Caki2 (cell line): ENCODE data around the gene PUS10. TPM values are rescaled to one million over a fixed set of nuclear protein-coding genes. Genes with fewer than 3 reads are reported as not detected.

Experiments used
- DNase-seq: peaks from one replicate; pipeline ENCODE4 v3.0.0-alpha.2; 2015; ENCODE audit warnings: low read depth
- in situ Hi-C: cut with HindIII; loops from 2 replicates; pipeline ENCODE4 v1.10.0; 2016; ENCODE audit warnings: low sequenced_read_pairs, low pct_unique_long_range_greater_than_20kb, mixed read lengths
- total RNA-seq: library from RNA; depleted of rRNA; stranded (reverse); fragments of >200 nt; shearing (Covaris generic); gene quantifications from 2 replicates; pipeline ENCODE4 v1.2.3, GENCODE V29; 2014; ENCODE audit warnings: low replicate concordance

Gene PUS10
- total RNA-seq, 1 experiment from 2014 or later = 7.9 TPM

DNA sequence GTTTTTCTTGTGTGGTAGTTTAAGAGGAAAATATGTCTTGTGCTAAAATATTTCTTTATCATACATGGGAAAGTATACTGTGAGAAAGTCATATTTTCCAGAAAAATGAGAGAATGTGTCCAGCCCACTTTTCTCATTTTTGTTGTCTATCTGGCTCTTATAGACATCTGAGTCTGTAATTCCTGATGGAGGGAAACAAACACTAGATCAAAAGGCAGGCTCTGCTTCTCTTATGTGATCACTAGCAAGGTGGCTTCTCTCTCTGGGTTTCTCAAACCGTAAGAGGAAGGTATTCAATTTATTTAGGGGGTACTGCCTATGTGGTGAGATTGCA lies 40.5 kb downstream of the PUS10 start:
- in situ Hi-C loops = no loop called here

DNA sequence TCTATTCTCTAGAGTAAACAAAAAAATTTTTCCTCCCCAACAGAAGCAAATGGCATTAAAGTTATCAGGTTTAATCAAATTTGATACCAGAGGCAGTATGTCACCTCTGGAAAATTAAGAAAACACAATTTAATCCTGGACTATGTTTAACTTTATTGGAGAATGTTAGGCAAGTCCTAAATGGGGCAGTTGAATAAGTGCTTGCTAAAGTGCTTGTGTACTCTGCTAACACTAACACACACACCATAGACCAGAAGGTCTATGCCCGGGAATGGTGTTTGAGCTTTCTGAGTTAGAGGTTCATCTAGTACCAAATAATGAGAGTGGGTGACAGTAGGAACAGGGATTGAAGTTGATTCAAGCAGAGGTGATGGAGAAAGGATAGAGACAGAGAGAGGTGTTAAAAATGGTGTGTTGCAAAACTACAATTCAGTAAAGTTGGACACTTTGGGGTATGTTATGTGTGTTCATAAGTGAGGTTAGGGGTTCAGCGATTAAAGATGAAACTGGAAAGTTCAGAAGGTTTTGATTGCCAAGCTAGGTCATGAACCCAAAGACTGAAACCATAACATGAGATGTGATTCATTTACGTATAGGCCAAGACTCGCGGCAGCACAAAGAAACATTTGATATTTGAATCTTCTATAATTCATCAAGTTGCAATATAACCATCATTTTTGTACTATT lies 41.0 kb downstream of the PUS10 start:
- in situ Hi-C loops = no loop called here
- no peak for DNase-seq

More for the DNA sequence above, 40.5 kb downstream of the PUS10 start:
- no peak for DNase-seq

DNA sequence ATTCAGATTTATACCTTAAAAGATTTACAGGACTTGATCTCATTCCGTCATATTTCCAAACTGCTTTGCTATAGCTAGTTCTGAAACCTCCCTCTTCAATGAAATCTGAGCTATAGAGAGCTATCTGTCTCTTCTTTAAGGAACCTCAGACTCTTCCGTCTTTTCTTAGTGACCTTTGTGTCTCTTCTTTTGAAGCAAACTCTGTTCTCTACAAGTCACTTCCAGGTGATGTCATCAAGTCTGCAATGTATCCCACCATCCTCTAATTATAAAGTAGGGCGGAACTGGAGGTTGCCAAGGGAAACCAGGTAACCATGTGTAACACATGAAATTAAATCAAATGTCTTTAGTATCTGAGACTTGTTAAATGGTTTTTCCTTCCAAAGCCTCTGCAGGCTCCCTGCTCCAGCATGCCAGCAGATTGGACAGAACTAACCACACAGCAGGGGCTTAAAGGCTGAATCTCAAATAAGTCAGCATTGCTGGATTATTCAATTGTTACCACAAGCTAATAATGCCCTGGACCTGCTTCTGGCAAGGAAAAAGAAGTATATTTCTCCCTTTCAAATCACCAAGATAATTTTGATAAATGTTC lies 41.7 kb downstream of the PUS10 start:
- in situ Hi-C loops = no loop called here
- DNase-seq = no peak

DNA sequence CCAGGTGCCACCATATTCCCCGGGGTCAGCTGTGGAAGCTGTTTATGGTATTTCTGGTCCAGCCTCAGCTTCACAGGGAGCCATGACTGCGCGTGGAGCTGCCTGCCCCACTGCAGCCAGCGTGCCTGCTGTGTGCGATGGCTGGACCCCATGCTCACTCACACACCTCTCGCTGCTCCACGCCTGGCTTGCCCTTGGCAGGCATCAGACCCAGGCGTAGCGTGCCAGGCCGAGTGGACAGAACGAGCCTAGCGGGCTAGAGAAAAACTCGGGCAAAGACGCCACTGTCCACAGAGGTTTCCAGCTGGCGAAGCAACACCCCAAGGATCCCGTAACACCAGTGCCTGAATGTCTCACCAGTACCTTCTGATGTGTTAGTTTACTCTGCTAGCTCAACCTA lies 43.4 kb downstream of the PUS10 start:
- DNase-seq = no peak
- in situ Hi-C loops = no loop called here

DNA sequence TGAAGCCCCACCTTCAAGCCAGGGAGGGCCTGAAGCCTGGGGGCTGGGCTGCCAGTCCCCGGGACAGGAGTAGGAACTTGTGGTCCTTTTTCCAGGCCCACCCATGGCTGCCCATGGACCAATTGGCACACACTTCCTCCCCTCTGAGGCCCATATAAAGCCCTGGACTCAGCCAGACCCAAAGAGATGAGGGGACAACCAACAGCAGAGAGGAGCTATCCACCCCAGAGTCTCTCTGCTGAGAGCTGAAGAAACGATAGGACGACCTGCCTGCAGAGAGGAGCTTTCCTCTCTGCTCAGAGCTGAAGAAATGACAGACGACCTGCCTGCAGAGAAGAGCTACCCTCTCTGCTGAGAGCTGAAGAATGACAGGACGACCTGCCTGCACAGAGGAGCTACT lies 44.4 kb downstream of the PUS10 start:
- no peak for DNase-seq
- in situ Hi-C loops = no loop called here

DNA sequence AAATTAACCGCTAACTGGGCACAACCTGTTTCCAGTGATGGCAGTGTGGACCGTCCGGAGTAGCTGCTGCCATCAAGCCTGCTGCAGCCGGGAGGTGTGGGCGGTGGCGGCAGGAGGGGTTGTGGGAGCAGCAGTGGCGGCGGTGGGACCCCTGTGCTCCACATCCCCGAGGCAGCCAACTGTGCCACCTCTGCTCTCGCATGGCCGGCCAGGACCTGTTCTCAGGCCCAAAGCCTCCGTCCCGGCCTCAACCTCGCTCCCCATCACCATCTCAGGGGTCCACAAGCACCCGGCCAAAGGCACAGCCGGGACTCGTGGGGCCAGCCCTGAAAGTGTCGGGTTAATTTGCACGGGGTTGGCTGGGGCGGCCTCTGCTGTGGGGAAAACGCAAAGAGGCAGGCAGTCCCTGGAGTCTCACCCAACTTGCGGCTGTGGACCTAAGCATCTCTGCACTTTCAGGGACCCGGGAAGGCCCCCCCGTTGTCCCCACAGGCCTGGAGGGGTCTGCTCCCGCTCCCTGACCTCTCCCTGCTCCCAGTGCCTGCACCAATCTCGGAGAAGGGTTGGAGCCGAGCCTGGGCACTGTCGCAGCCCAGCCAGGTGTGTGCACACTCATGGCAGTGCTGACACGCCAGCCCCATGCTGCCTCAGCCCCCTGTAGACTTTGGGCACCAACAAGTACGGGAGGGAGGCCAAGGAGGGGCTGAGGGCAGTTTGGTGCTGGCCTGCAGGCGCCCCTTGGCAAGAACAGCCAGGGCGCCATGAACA lies 45.0 kb downstream of the PUS10 start:
- in situ Hi-C loops = no loop called here
- no peak for DNase-seq

DNA sequence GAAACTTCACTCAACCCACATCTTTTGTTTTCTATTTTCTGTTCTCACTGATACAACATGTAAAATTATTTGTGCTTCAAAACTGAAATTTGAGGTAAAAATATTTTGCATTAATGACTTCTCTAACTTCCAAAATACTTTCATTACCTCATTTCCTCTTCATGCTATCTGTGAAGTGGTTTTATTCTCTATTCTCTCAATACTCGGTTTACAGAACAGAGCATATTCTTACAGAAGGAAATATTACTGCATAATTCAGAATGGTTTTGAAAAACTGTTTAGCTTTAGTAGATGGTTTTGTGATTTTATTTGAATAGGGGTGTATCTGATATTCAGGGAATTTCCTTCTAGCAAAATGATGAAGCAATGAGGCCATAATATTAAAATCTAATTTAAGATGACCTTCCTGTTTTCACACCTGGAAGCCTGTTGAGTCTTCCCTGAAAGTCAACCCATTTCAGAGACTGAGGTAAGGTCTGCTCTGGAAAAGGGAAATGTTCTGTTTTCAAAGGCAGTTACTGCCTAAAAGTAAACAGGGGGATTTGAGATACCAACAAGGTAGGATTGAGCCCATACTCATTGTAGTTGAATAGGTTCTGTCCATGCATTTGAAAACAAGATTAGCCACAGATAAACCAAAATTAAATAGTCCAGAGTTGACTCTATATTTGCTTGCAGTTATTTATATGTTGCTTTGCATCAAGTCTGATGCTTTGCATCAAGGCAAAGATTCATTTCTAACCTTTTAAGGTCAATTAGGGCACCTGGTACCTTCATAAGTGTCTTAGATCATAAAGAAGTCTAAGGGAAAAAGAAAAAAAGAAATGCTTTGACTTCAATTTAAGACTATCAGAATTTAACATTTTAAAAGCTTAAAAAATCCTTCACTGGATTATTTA lies 51.3 kb downstream of the PUS10 start:
- in situ Hi-C loops = no loop called here
- DNase-seq = no peak

DNA sequence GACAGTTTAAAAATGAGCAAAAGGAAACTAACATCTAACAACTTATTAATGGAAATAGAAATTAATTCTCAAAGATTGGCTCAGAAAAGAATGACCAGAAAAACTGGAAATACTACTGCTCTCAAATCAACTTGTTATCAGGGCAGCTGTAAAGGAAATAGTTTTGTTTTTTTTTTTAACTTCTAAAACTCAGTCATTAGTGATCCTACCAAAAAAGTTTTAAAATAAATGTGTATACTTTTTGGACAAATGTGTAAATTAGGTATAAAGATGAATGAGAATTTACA lies 52.6 kb downstream of the PUS10 start:
- in situ Hi-C loops = no loop called here

DNA sequence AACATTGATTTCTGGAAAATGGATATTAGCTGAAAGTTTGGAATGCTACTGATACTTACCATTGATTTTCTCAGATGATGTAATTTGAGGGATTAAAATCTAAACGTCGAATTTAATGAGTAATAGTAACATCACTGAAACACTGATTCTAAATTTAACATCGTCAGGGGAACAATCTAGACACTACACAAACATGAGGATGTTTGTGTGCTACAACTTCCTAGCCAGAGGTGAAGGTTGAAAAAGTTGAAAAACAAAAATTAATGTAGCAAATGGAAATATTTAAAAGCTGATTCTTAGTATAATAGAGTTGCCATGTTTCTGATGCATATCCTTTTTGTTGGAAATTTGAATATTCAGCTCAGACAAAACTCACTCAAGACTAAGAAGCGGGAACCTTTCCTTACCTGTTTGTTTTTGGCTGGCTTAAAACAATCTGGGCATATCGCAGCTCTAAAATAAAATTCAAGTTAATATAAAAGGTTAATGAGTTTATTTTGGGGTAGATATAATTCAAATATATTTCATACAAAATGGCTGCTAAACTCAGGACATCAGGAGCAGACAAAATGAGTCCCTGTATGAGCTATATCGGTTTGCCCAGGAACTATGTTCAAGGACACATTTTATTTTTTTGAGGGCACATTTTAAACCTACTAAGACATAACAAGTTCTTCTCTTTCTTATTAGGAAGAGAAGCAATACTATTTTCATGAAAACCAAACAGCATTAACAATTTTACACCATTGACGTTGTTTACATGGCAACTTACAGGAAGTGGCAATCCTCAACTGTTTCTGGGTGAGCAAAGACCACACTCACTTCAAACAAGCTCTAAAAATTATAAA lies 53.2 kb downstream of the PUS10 start:
- in situ Hi-C loops = no loop called here
- no peak for DNase-seq

More for the DNA sequence above, 52.6 kb downstream of the PUS10 start:
- DNase-seq = no peak

DNA sequence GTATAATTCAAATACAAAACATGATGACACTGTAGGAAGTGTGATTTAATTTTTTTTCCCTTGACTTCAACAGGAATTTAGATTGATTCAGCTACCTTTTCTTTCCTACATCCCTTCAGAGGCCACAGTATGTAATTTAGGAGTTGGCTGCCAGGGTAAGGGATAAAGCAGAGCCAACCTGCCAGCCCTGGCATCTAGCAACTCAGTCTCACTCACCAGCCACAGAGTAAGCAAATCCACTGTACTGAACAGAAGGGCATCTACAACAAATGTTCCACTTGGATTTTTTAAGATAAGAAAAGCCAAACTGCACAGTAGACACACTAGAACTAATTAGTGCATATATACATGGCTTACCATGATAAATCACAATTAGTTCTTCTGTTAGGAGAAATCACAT lies 54.9 kb downstream of the PUS10 start:
- in situ Hi-C loops = no loop called here
- no peak for DNase-seq

DNA sequence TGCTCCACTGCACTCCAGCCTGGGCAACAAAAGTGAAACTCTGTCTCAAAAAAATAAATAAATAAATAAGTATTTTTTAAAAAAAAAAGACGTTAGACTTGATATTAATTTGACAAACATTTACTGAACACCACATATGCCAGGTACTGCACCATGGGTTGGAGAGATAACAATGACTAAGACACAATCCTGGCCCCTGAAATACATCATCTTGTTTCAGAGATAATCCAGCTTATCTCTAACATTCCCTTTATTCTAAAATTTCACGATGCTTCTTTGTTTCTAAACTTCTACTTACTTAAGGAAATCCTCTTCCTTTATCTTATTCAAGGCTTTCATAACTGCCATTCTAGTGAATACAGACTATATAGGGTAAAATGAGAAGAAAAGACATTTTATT lies 55.5 kb downstream of the PUS10 start:
- no peak for DNase-seq
- in situ Hi-C loops = no loop called here

DNA sequence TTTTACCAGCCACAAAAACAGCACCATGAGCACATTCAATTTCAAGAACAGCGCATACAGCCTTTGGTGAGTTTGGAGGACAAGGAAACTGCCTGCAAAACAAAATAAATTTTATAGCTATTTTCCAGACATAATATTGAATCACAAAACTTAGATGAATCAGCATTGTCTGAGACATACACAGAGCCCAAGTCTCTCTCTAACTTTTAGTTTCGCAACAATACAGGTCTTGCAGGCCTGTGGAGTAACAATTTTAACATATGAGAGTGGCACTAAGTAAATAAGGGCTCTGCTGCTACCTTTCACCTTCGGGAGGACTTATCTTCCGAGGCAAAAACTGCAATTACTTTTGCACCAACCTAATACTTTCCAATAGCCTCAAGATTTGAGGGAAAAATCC lies 56.6 kb downstream of the PUS10 start:
- in situ Hi-C loops = no loop called here
- no peak for DNase-seq

DNA sequence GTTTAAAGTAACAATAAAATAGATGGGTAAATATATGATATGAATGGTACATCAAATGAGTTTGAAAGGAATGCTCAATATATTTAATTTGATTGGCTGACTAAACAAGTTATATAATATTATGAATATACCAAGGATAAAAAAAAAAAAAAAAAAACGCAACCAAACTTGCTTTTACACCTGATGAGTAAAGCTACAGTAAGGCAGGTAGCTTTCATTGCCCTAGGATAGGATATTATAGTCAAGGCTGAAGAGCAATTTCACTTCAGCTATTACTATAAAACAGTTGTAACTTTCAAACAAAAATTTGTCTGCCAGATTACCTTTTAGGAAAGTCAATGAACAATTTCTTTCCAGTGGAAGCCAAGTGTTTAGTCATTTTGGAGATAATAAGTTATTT lies 57.3 kb downstream of the PUS10 start:
- in situ Hi-C loops = no loop called here
- DNase-seq = no peak

DNA sequence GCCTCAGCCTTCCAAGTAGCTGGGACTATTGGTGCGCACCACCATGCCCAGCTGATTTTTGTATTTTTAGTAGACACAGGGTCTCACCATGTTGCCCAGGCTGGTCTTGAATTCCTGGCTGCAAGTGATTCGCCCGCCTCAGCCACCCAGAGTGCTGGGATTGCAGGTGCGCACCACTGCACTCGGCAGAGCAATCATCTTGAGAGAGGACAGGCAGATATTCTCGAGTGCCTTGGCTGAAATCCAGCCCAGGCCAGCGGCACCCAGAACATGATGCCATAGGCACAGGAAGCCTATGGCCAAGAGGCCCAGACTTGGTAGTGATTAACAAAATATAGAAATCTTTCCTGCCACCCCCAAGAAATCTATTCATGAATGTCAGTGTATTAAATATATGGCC lies 58.6 kb downstream of the PUS10 start:
- DNase-seq = no peak
- in situ Hi-C loops = no loop called here

DNA sequence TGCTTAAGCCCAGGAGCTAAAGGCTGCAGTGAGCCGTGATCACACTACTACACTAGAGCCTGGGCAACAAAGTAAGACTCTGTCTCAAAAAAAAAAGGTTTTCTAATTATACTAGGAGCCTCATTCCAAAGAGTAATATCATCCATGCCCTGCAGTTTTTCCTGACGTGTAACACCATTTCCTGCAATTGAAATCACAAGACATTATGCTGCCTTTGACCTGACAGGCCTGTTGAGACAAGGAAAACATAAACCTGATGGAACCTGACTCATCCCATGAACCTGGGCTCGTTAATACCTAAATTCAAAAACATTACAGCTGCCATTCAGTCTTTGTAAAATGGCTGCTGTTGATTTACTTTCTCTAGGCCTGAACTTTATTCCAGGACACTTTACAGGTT lies 59.3 kb downstream of the PUS10 start:
- in situ Hi-C loops = no loop called here
- DNase-seq = peak; percentile 22

DNA sequence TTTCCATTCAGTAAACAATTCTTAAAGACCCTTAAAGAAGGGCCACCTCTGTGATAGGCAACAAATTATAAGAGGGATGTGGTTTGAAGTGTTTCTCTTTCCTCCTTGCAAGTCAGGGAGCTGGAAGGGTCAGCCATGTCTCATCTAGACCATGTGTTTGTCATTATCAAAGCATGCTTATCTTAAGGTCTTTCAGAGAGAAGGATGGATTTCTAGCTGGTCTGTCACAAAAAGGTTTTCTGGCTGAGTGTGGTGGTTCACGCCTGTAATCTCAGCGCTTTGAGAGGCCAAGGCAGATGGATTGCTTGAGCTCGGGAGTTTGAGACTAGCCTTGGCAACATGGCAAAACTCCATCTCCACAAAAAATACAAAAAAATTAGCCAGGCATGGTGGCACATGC lies 59.7 kb downstream of the PUS10 start:
- in situ Hi-C loops = no loop called here
- no peak for DNase-seq

DNA sequence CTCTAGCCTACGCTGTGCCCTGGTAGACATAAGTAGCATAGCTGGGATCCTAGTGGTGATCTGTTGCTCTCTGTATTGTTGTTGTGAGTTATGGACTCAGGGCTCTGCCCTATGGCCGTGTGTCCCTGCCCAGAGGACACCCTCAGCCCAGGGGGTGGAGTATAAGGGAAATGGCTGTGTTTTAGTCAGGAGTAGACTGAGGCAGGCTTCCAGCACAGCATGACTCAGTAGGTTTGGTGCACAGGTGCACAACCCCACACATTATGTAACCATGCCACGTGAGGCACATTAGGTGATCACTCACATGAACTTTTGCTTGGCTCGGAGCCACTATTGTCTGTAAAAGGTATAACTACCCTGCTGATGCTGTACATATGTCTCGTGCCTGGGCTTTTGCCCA lies 60.4 kb downstream of the PUS10 start:
- DNase-seq = no peak
- in situ Hi-C loops = no loop called here

DNA sequence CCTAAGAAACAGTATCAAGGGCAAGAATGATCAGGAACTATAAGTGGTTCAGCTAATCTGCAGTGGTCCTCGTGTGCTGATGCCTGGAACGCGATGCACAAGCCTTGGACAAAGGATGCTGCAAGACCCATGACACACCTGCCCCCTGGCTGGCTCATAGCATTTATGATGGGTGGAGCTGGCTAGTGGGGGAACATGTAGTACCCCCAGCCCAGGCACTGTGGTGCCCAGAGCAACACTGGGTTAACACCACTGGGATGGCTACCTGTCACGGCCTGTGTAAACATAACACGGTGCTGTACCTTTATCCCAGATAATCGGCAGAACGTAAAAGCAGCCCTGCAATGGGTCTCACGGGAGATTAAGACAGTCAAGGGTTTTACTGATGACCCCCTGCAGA lies 60.8 kb downstream of the PUS10 start:
- in situ Hi-C loops = no loop called here
- DNase-seq = no peak
